GM19467 (cell line): ENCODE data around the gene AKNAD1.

Experiments
- ATAC-seq: cut with Tn5 transposase; IDR thresholded peaks from one replicate; pipeline ENCODE4 v1.9.1; 2021; ENCODE audit warnings: mild to moderate bottlenecking, moderate library complexity; ENCODE audit not compliant: unreplicated experiment

AKNAD1 gene

DNA sequence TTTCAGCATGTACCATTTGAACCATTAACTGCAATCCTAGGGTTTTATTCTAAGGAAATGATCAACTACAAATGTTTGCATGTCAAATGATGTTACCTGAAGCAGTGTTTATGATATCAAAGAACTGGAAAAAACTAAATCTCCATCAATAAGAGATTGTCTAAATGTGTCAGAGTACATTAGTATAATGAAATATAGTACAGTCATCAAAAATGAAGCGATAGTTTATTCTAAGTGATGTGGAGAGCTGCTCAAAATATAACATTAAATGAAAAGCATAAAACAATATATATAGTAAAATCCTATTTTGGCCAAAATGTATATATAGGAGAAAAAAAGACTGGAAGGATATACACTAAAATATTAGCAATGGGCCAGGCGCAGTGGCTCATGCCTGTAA lies 24.0 kb downstream of the AKNAD1 start:
- ATAC-seq = no peak

GRCh38 chr1:108831225-108831624 lies 25.7 kb downstream of the AKNAD1 start:
- no peak for ATAC-seq

GRCh38 chr1:108830119-108831008 lies 26.5 kb downstream of the AKNAD1 start:
- ATAC-seq = no peak

DNA sequence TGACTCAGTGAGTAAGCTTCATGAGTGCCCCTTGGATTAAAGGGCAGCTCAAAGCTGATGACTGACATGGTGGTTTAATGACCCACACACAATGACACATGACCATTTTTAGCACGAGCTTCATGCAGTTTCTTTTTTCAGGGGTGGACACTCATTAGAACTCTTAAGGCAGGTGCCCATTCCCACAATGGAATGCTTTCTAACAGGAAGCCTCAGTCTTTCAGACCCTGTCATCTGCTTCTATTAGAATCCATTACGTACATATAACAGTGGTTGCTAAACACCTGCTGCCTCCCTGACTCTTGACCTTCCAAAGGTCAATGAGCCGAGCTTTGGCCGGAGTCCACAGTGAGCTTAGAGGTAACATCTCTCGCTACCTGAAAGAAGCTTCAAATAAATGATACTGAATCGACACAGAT lies 27.4 kb downstream of the AKNAD1 start:
- ATAC-seq = no peak

- ATAC-seq = no peak
These were observed 28.6 kb downstream of the AKNAD1 start for GRCh38 chr1:108828074-108828961.

DNA sequence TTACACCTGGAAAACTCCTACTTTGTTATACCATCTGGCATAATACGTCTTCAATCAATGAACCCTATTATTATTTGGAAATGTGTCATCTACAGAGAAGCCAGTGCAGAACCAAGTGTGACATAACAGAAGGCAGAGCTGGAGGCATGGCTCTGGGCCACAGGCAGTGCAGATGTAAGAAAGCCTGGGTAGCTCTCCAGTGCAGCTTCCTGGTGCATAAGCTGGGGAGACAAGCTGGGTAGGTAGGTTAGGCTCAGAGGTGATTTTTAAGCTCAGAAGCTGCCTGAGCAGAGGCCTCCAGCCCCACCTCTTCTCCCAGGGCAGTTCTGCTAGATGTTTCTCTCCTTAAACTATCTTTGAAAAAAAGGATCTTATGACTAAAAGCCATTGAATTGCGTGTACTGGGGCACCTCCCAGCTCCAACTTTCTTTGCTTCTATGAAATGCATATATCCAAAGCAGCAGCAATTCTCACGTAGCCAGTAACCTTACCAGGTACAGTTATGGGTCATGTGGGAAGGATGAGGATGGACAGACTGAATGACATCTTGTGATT lies 30.7 kb downstream of the AKNAD1 start:
- ATAC-seq = no peak

DNA sequence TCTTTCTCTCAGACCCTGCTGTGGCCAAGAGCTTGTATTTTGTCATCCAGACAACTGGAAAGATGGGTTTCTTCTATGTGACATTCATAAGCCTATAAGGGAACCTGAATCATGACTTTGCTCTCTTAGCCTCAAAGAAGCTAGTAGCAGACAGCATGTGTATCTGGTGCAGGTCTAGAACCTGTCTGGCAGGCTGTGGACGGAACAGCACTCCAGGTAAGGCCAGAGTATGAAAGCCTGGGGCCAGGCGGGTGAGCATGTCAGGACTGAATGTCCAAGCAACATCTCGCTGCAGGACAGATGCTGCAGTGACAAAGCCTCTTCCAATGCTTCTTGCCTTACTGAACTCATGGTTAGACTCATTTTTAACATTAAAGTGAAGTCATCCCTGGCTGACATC lies 32.8 kb downstream of the AKNAD1 start:
- ATAC-seq = no peak

DNA sequence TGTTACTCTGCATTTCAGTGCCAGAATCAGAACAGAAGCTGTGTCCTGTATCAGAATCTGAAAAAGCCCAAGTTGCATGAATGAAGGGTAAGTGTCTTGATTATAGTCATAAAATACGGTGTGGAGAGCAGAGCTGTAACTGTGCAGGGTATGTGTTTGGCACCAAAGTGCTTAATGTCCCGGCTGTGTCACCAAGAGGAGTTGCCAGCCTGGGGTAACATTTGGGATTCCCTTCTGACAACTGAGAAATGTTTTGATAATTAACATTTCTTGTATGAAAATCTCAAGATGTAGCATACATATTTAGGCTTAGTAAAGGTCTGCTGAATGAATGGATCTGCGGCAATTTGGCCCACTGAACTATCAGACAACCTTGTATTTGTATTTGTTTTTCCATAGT lies 33.3 kb downstream of the AKNAD1 start:
- ATAC-seq = no peak

- ATAC-seq = no peak
These were observed 37.0 kb downstream of the AKNAD1 start for GRCh38 chr1:108819878-108820277.

DNA sequence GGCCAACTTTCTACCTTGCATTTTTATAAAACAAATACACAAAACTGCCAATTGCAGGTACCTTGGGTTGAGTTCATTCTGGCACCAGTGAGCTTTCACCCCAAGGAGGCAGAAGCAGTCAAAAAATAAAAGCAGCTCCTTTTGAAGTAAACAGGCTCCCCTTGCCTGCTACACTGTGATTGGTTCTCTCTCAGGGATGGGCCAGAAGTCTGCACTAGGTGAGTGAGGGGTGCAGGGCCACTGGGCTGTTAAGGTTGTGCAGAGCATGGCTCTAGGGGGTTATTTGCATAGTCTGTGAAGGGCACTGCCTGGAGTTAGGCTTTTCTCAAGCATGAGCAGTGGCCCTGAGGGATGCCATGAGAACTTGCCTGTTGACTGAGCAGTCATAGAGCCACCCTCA lies 39.1 kb downstream of the AKNAD1 start:
- no peak for ATAC-seq

DNA sequence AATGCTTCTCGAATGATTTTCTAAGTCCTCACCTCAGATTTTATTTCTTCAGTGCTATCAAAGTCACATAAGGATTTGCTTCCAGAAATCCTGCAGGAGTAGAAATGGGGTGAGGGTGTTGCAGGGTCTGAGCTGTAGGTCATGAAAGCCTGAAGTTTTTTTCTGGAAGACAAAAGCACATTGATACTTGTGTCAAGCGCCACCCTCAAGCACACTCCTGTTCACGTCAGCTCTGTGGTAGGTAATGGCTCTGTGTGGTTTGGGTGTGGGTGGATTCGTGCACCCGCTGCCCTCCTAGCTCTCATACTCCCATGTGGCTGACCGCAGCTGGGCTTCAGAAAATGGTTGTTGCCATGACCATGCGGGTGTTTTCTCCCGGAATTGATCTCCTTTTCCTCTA lies 39.9 kb downstream of the AKNAD1 start:
- ATAC-seq = no peak

DNA sequence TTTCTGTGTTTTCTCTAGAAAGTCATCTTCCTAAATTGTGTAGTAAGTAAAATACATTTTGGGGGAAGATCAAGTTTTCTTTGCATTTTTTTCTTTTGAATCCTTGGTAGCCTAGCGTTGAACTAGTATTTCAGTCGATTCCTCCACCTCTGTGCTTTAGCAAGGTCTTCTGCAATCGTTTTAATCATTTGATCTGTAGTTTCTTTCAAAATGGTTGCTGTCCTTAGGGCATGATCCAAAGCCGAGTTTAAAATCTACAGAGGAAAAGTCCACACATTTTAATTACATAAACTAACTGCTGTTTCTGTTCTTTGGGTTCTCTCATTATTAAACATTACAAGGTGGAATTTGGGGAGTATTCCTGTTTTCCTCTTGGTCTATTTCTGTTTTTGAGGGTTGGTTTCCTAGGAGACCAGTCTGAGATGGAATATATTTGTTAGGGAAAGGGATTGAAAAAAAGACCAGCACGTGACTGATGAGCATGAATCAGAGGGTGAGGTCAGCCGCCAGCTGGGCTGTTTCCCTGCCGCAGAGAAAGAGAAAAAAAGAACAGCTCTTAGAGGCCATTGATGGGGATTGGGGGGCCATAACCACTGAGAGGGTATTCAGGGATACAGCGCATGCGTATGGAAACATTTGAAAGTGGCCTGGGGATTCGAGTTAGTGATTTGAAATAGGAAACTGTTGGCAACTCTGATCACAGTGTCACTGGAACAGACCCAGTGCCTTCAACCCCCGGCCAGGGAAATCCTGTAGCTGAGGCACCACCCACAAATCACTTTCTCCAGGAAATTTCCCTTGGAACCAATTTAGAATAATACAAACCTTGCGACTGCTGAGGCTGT lies 40.6 kb downstream of the AKNAD1 start:
- no peak for ATAC-seq

DNA sequence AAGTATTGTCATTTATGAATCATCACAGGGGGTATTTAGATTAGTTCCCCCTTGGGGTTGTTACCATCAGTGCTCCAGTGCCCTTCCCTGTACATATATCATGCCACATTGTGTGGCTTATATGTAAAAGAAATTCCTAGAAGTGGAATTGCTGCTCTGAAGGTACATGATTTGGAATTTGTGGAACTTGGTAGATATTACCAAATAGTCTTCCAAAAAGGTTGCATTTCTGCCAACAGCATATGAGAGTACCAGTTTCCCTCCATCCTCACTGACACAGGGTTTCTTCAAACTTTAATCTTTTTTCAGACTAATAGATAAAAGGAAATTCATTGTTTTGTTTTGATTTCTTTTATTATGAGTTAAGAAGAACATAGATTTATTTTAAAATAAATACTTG lies 41.3 kb downstream of the AKNAD1 start:
- no peak for ATAC-seq

DNA sequence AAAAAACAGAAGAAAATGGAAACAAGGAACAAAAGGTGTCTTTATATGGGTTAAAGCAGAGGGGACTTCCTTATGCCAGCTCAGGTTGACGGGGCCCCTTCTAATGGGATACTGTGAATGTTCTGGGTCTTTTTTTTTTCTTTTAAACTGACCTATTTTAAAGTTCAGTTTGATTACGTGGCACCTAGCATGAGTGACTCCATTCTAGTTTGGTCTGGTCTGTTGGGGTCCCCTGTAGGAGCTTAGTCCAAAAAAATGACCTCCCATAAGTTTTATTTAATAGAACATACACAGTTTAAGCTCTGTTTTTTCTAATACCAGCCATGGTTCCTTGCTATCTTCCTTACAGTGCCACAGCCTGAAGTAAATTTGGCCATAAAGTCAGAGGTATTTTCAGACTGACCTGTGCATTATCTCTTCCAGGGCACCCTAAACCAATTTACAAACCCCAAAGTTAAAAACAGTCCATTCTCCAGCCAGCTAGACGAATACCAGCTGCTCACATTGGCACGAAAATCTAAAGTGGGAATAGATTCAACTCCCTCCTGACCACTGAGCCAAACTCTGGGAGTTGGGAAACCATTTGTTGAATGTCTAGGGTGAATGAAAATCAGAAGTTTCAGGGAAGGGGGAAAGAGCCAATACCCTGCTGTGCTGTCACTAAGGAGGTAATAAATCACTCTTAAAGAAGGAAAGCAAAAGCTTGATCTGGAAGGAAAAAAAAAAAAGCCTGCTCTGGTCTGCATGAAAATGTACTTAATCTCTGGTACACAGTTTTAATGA lies 42.4 kb downstream of the AKNAD1 start:
- no peak for ATAC-seq

DNA sequence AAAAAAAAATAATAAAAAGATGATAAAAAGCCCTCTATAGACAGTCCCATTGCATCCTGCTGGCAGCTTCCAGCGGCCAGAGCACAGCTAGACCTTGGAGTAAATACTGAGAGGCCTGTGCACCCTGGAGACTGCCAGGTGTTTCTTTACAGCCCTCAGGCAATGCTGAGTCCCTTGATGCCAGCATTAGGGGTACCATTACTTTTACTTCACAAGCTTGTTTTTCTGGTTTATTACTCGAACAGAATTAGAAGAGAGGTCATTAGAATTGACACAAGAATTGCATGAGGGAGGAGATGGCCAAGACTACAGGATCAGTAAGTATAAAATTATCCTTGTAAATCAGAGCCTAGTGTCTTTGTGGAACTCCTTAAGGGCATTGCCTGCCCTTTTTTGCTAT lies 43.6 kb downstream of the AKNAD1 start:
- ATAC-seq = no peak

DNA sequence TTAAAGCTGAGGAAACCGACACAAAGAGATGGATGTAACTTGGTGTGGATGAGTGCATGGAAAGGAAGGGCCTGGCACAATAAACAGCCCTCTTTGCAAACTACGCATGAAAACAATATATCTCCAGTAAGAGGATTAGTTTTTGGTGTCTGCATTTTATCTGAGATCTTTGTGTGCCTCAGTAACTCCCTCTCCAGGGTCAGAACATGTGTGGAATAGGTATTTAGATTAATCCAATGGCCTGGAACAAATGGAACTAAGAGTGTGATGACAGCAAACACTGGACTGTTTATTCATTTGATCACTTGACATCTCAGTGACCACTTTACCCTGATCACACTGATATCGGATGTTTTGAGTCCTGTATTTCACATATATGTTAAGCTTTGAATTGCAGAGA lies 45.3 kb downstream of the AKNAD1 start:
- ATAC-seq = no peak

DNA sequence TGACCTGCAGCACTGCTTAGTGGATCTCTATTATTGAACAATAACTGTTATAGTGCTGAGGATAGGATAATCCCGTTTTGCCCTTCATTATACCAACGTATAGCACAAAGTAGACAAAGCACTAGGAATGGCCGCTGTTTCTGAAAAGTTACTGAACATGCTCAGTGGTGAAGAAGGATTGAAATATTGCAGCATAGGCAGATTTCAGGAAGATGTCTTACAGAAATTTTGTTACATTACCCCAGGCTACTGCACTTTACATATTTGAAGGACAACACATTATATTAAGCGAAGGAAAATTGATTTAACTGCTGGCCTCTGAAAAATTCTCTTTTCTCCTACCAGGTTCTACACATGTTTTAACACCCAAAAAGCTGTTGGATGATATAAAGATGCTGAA lies 48.5 kb downstream of the AKNAD1 start:
- no peak for ATAC-seq

- ATAC-seq = no peak
These were observed 53.3 kb downstream of the AKNAD1 start for GRCh38 chr1:108803548-108803947.

GRCh38 chr1:108801101-108801500 lies 55.8 kb downstream of the AKNAD1 start:
- ATAC-seq = no peak

GRCh38 chr1:108799001-108799400 lies 57.9 kb downstream of the AKNAD1 start:
- no peak for ATAC-seq
